ENCODE results near the gene FRMD4B.

The FRMD4B gene

DNA sequence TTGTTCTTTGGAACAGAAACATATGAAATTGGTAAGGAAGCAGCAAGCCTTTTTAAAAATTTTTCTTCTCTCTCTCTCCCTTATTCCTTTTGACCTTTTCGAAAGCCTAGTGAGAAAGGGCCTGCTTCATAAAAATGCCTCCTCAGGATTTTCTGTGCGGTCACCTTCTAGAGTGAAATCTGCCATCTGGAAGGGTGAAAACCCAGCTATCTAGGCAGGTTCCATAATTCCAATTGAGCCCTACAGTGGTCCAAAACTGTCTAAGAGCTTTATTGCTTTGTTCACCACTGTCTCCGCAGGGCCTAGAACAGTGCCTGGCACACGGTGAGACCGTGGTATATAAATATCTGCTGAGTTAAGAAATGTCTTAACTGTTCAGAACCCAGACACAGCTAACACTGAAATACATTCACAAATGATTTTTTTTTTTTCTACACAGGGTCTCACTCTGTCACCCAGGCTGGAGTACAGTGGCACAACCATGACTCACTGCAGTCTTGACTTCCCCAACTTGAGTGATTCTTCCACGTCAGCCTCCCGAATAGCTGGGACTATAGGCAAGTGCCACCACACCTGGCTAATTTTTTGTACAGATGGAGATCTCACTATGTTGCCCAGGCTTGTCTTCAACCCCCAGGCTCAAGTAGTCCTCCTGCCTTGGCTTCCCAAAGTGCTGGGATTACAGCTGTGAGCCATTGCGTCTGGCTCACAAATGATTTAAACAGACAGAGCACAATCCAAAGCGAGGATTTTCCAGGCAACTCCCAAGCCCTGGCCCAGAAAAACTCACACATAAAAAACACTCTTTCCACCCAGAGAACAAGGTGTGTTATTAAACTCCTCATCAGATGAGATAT lies 64.4 kb downstream of the FRMD4B start:
- DNase-seq: no peak

DNA sequence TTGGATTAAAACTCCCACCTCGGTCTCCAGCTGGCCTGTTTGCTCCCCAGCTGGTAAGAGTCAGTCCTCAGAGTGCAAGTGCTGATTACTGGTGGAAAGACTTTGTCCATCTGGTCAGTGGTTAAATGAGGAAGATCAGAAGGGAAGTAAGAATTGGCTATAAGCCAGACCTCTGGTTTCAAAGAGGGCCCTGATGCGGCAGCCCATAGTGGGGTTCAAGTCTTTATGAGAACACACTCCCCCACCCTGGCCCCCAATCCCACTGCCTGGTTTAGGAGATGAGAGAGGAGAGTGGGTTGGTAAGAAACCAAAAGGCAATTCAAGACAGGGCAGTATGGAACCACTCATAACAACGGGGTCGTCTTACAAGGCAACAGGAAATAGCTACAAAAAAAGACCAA lies 65.0 kb downstream of the FRMD4B start:
- no peak for DNase-seq

DNA sequence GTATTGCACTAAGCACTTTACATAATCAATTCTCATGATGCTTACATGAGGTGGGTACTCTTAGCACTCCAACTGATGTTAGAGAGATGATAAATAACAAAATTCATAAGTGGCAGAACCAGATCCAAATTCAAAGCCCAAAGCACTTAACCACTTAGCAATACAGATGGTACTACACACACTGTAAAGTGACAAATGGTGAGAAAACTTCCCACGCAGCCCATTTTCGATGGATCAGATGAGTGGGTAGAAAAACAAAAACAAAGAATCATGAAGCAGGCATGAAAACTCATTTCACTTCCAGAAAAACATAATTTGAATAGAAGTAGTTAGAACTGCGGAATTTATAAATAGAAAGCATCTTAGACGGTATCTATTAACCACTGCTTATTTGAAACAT lies 66.2 kb downstream of the FRMD4B start:
- DNase-seq: no peak

DNA sequence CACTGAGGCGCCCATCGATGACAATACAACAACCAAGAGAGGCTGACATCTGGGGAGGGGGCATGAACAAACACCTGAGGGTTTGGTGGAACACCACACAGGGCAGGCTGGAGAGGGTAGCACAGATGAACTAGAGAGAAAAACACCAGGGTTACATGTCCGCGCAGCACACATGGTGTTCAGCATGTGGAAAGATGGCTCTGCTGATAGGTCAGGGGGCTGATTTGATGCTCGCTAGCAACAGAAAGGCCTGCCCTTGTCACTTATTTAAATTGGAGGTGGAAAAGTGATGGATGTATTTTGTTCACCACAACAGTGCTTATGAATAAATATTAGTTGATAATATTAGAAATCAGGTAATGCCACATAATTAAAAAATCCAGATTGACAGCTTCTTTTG lies 67.5 kb downstream of the FRMD4B start:
- no peak for DNase-seq

DNA sequence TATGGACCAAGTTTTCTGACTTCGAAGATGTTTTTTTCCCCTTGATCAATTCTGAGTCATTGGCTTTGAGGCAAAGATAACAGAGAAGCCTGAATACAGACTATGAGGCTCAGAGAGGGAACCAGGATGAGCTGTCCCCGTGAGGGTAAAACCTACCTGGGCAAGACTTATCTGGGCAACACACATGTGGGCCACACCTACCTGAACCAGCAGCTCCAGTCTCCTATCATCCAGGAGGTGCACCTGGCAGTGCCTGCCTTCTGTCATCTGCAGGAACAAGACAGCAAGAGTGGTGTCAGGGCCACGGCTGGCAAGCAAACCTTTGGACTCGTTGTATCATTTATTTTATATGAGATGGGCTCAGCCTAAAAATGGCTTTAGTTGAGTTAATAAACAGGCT lies 72.6 kb downstream of the FRMD4B start:
- DNase-seq: no peak

DNA sequence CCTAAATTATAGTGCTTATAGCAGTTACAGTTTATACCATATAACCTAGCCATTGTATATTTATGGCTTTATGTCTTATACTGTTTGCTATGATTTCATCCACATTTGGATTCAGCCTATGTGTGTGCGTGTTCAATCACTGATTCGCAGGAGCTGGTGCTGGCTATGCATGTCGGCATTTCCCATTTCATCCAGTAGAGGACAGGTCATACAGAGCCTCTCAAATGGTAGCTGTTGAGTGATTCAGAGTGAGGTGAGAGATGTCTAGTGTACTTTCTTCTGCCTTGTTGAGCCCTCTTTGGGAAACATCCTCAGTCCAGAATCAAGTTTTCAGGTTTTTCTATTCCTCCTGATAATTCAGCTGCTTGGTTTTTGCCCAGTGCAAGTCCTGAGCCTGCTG lies 76.1 kb downstream of the FRMD4B start:
- peak; percentile 67 for DNase-seq

DNA sequence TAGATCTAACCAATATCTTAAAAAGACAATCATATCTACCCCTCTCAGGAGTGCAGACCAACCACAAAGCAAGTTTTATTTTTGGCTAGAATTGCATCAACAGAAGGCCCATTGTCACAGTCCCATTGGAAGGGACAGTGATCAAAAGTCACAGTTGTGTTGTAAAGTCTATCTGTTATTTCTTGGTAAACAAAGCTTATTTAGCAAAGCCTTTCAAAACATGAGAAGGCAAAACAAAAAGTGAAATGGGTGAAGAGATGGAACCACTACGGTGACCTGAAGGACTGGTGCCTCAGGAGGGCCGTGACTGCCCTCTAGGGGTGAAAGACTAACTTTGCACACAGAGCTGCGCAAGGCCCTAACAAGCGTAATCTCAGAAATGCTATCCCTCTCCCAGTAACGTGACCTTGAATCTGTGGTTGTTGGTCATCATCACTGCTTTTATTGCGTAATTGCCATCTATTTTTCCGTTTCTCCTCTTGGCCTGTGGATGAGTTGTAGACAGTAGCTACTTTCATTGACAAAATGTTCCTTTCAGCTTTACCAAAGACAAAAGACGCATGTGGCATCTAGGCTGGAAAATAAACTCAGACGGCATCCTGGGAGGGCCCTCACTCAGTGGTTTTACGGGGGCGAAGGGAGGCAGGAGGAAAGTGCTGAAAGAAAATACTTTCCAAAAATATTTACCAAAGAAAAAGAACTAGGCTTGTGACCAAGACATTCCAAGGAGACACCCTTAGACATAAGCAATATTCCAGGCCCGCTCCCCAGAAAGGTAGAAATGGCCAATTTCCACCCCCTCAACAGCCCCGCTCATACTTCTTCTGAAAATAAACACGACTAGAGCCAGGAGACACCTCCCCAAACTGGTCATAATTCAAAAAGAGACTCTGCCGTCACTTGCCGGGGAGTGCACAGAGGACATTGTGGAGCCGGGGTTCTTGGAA lies 79.4 kb downstream of the FRMD4B start:
- DNase-seq: peak; percentile 79

DNA sequence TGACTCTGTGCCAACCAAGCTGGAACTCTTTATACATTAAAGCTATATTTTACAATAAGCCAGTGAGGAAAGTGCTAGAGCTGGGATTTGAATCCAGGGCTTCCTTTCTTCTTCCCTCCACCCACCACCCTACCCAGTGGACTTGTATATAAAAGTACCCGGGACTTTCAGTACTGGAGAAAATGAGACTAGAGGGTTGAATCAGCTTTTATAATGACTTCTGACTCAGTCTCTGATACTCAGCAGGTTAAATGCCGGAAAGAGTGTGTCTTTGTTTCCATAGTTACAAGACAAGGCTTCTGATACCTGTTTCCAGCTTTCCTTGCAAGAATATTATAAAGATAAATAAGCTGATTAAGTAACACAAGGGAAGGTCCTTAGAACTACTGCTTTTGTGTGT lies 80.9 kb downstream of the FRMD4B start:
- DNase-seq: peak; percentile 48

DNA sequence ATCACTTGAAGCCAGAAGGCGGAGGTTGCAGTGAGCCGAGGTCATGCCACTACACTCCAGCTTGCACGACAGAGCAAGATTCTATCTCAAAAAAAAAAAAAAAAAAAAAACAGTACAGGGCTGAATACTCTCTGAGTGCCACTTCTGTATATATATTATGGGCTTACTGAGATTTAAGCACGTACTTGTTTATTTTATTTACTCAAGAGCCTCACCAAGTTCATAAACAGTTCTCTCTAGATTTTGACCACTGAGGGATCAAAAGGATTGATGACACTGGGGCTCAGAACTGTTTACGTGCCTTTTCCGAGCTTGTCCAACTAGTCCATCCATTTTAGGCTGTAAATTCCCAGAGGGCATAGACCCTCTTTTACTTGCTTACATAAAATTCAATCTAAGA lies 81.5 kb downstream of the FRMD4B start:
- DNase-seq: no peak

DNA sequence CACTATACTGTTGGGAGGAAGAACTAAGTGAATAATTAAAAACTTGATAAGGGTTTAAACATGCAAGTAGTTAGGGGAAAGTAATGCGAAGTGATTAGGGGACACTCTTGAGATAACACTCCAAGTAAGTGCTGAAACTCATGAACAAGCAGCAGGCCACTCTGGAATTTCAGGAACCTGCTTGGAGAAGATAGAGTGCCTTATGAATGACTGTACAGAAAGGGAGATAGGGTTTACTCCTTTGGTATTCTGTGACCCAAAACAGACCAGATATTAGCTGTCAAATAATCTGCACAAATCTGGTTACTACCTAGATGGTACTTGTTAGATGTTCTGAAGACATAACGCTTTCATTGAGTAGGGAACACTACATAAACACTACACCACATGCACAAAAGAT lies 85.6 kb downstream of the FRMD4B start:
- peak; percentile 10 for DNase-seq

DNA sequence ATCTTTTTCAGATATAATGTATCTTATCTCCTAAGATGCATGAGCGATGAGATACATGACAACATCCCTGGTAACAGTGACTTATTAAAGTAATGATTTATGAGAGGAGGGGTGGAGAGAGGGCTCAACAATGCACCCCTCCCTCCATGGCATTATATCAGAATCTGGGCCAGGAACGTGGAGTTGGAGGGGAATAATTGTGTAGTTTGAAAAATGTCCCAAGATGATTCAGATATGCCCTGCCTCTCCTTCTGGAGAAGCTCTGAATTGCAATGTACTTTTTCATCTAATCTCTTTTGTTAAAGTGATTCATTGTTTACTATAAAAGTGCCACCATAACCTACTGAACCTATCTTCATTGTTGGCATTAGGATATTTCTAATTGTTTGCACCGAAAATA lies 86.5 kb downstream of the FRMD4B start:
- peak; percentile 44 for DNase-seq

DNA sequence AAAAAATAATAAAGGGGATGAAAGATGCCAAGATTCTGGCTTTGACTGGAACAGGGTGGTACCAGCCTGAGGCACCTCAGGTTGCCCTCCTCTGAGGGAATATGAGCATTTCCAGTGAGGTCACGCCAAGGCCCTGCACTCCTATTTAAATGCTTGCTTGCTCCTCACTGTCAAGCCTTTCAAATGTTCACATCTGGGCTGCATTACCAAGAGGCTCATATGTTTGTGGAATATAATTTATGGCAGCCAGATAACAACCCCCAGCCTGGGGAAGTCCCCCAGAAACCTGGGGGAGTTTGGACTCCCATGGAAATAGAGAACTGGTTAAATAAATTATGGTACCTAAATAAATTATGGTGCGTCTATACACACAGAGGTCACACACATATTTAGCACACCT lies 88.4 kb downstream of the FRMD4B start:
- DNase-seq: no peak

DNA sequence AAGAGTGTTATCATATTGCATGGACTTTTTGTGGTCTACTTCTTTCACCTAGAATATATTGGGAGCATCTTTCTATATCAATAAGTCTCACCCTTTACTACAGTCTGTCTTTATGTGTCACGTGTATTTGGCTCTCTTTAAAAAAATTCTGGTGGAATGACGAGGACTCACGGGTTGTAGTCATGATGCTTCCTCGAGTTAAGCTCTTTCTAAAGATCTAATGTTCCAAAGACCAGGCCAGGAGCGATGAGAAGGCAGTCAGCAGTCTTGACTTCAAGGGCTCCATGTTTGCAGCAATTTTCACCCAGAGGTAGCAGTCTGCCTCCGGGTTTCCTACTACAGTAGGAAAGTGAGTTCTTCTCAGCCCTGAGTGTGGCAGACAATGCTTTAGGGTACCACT lies 88.9 kb downstream of the FRMD4B start:
- DNase-seq: no peak

DNA sequence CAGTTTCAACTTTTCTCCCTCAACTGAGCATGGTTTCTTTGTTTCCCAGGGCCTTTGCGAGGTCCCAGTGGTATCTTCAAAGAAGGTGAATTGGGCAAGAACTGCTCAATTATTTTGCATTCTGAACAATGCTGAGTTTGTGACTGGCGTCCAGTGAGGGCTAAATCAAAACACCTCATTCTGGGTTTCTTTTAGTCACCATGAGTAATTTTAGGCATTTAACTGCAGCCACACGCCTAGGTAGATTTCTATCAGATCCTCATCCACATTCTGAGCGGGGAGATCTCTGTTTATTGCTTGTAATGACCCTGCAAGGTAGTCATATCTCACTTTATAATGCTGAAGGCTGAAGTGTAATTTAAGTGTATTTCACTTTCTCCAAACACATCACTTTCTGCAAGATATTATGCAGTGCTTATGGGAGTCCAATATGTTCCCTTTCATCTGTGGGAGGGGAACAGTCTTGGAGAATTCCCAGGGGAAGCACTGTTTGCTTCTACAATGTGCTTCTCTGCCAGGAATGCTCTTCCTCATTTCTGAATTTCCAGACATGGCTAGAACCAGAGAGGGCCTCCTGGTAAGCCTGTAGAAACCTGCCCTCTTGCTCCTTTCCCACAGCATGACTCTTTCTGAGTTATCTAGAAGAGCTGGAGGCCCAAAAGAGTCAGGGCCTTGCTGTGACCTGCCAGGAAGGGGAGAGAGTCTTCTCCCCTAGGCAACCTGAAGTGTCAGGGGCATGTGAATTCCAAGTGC lies 91.7 kb downstream of the FRMD4B start:
- peak; percentile 44 for DNase-seq

DNA sequence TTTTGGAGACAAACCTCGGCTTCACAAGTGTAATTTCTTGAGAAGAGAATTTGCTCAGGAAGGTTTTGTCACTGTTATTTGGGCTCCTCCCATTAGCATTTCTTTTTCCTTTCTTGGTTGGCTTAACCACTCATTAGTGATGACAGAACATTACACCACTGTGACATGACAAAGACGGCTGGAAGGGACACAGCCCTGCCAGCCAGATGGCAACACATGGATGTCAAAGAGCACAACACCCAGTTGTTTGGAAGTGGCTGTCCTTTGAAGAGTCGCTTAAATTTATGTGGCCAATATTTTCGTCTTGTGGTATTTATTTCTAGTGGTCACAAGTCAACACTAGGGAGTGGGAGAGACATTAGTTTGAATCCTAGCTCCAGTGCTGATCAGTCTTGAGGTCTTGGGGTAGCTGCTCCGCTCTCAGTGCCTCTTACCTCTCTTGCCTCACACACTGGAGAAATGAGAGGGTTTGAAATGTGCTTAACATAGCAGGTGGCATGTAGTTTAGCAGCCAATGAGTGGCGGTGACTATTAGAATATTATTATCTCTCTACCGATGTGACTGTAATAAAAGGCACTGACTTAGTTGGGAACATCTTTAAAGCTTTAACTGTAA lies 92.8 kb downstream of the FRMD4B start:
- no peak for DNase-seq

DNA sequence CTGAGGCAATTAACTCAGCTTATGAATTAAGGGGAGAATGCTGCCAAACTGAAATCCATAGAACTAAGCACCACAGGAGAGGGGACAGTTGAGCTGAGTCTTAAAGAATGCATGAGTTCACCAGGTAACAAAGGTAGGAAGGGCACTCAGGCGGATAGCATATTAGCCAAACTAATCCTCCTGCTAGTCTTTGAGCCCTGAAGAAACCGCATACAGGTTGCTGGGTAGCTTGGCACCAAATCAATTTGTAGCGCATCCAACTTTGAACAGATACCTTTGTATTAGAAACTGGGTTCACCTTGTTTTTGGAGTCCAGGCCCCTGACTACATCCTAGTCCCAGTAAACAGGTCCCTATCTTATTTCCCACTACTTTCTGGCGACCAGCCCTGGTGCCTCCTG lies 93.7 kb downstream of the FRMD4B start:
- no peak for DNase-seq

DNA sequence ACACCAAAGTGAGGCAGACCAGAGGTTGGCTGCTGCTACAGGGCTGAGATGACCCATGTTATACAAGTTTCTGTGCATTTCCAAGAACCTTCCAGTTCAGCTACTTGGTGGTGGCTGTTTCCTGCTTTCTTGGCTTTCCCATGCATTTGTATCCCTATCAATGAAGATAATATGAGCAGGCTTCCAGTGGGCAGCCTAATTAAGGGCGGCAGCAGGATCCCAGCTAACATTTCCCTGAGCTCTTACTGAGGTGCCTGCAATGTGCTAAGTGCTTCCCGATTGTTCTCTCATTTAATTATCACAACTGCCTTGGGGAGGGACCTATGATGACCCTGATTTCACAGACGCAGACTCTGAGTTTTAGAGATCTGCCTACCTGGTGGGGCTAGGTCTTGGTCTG lies 95.5 kb downstream of the FRMD4B start:
- no peak for DNase-seq

DNA sequence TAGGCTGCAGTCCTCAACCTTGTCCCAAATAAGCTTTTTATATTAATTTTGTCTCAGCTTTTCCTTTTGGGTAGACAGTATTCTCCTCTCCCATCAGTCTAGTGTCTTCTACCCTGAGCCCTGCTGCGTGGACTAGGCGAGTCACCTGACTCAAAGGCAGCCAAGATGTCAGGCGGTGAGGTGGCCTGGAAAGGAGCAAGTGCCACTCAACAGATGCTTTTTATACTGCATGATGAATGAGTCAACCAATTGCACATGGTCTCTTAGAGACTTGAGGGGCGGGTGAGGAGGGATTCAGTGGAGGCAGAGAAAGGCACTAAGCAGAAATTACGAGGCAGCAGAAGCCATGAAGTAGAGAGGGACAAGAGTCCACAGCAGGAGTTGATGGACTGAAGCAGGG lies 95.9 kb downstream of the FRMD4B start:
- no peak for DNase-seq

DNA sequence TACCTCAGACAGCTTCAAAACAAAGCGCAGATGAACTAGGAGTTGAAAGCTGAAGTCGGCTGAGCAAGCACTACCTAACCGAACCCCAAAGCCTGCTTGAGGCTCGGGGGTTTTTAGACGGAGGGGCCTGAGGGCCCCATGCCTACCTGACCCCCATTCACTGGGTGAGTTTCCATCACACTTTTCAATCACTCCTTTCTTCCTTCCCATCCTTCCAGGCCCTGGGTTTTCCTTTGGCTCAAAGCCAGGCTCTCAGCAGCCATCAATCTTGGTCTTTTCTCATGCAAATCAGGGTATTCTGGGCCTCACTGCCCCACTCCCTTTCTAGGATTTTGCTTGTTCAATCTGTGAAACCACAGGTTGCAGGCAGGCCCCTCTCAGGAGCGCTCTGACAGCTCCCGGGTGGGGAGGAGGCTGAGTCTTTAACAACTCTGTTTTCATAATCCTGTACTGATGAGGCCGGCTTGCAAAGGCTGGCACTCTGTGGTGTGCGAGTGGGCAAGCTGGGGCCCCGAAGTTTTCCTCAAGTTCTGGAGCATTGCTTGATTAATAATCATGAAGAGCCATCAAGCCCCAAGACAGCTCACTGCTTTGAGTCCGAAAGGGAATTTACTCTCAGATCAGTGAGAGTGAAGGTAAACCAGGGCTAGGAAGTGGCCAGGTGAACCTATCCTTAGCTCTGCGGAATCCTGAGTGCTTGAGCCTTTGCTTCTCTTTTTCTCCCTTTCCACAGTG lies 97.6 kb downstream of the FRMD4B start:
- no peak for DNase-seq

DNA sequence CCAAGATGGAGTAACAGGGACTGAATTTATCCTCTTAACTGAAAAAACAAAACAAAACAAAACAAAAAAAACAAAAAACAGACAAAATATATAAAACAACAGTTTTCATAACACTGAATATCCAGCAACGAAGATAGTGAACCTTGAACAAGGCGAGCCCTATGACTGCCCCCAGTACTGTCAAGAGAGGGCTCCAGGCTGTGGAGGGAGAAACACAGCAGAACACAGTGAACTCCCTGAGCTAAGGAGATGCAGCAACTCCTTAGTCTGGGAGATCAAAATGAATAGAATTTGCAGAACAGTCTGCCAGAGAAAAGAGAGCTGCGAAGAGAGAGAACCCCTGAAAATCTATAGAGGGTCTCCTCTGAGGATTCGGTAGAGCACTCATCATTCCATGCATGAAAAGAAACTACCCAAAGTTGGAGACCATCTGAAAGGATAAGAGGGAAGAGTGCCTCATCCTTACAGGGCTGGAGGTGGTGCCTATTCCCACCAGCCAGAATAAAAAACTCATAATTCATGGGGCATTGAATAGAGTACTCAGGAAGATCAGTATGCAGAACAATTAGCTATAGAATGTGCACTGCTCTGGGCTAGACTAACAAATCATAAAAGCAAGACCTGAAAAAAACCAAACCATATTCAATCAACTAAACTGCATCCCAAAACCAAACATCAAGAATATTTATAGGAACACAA lies 101.8 kb downstream of the FRMD4B start:
- DNase-seq: no peak

DNA sequence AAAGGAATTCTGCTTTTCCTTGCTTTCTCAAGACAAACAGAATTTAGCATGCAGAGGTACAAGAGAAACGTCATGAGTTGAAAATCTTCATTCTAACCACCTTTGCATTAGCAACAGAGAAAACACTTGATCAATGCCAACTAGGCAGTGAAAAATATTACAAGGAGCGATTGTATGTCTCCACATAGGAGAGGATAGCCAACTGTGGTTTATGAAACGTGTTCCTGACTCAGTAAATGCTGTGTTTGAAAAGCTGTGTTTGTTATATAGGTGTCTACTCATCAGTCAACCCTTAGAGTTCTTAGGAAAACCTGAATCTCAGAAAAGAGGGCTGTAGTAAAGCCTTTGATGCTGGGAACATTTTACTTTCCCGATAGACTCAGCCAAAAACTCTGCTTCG lies 102.4 kb downstream of the FRMD4B start:
- no peak for DNase-seq

DNA sequence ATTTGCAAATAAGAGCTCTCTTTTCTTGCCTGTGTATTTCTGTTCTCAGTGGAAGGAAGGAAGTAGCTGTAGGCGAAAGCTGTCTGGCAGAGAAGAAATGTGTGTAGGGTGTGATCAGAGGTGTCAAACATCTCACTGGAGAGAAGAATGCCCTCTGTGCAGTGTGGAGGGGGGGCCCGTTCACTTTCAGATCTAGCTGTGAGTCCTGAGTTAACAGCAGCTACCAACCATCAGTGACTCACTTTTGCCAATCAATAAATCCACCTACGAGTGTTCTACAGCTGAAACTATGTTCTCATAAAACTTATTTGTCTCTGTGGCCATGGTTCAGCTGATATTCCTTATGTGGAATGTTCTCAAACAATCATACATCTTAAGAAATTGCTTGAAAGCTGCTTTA lies 103.7 kb downstream of the FRMD4B start:
- DNase-seq: no peak
